K562 (cell line): ENCODE results near the gene SLC26A2. TPM values are rescaled to one million over a fixed set of nuclear protein-coding genes. Genes with fewer than 3 reads are reported as not detected.

Experiments
- CCNT2 ChIP-seq: IDR thresholded peaks from 2 replicates; pipeline ENCODE4 v1.6.1; 2011; ENCODE audit warnings: borderline replicate concordance, low read depth, mild to moderate bottlenecking, moderate library complexity, mixed read lengths, low read length; ENCODE audit not compliant: insufficient read length; ENCODE audit errors: extremely low read depth
- CTCF ChIP-seq, 3 experiments: IDR thresholded peaks in 2 of 3; conservative IDR thresholded peaks in 1 of 3; 2 replicates each; pipeline ENCODE4 v1.5.1; 2011 to 2012; ENCODE audit warnings: low read length in 3 of 3, mild to moderate bottlenecking in 3 of 3, control low read depth in 2 of 3, improper control_type of control experiment in 1 of 3, inconsistent platforms in 1 of 3, low read depth in 1 of 3, mixed read lengths in 1 of 3, moderate library complexity in 1 of 3; ENCODE audit not compliant: insufficient read depth in 2 of 3
- DNMT1 ChIP-seq: fragments of 450-650 bp; IDR thresholded peaks from 2 replicates; pipeline ENCODE4 v1.6.1; 2016; ENCODE audit warnings: antibody characterized with exemption, mild to moderate bottlenecking
- ELF2 ChIP-seq: fragments of 250-450 bp; sonication (Bioruptor Pico); IDR thresholded peaks from 2 replicates; pipeline ENCODE4 v1.5.0; 2021; ENCODE audit warnings: mild to moderate bottlenecking
- FOXA3 ChIP-seq, 2 experiments: fragments of 450-650 bp in 1 of 2; sonication (generic) in 1 of 2; formaldehyde crosslinking; IDR thresholded peaks in 1 of 2; conservative IDR thresholded peaks in 1 of 2; 2 replicates each; pipeline versions ENCODE4 v1.4.0 to v1.8.0; 2020 to 2022; ENCODE audit warnings: mild to moderate bottlenecking in 2 of 2, missing genetic modification reagents in 1 of 2
- HNRNPL ChIP-seq: fragments of 200-400 bp; formaldehyde crosslinking; IDR thresholded peaks from 2 replicates; pipeline ENCODE4 v1.6.1; 2017; ENCODE audit warnings: low read depth, mild to moderate bottlenecking, low read length
- L3MBTL2 ChIP-seq: fragments of 450-650 bp; IDR thresholded peaks from 2 replicates; pipeline ENCODE4 v1.6.1; 2016; ENCODE audit warnings: mild to moderate bottlenecking, moderate library complexity
- POLR2A ChIP-seq: fragments of 450-650 bp; conservative IDR thresholded peaks from 2 replicates; pipeline ENCODE4 v1.6.1; 2016
- RAD51 ChIP-seq: fragments of 450-650 bp; IDR thresholded peaks from 2 replicates; pipeline ENCODE4 v1.7.1; 2016; ENCODE audit warnings: low read depth, mild to moderate bottlenecking, borderline replicate concordance
- RNF2 ChIP-seq: sonication (generic); IDR thresholded peaks from 2 replicates; pipeline ENCODE4 v1.6.1; 2016
- TAF1 ChIP-seq: IDR thresholded peaks from 2 replicates; pipeline ENCODE4 v1.6.1; 2011; ENCODE audit warnings: mild to moderate bottlenecking, low read length, moderate library complexity; ENCODE audit not compliant: insufficient read depth, control insufficient read depth, severe bottlenecking; ENCODE audit errors: extremely low read depth
- TFE3 ChIP-seq: fragments of 450-650 bp; formaldehyde crosslinking; IDR thresholded peaks from 2 replicates; pipeline ENCODE4 v1.4.0; 2020; ENCODE audit warnings: mild to moderate bottlenecking, mixed read lengths
- THAP12 ChIP-seq: fragments of 250-450 bp; sonication (Bioruptor Pico); IDR thresholded peaks from 2 replicates; pipeline ENCODE4 v1.9.0; 2021; ENCODE audit warnings: mild to moderate bottlenecking, inconsistent platforms
- USF1 ChIP-seq: sonication (generic); formaldehyde crosslinking; IDR thresholded peaks from 2 replicates; pipeline ENCODE4 v1.9.0; 2022; ENCODE audit warnings: mild to moderate bottlenecking, missing genetic modification reagents
- YY1 ChIP-seq, 3 experiments: IDR thresholded peaks; 2 replicates each; pipeline ENCODE4 v1.6.1; 2011; ENCODE audit warnings: low read length in 2 of 3, mild to moderate bottlenecking in 2 of 3, moderate library complexity in 2 of 3, borderline replicate concordance in 1 of 3, control low read depth in 1 of 3, low read depth in 1 of 3; ENCODE audit not compliant: insufficient read depth in 3 of 3, insufficient replicate concordance in 2 of 3, control insufficient read depth in 1 of 3, insufficient read length in 1 of 3; ENCODE audit errors: extremely low read depth in 1 of 3
- ZNF12 ChIP-seq: sonication (generic); formaldehyde crosslinking; IDR thresholded peaks from 2 replicates; pipeline ENCODE4 v1.4.0; 2020; ENCODE audit warnings: mild to moderate bottlenecking, missing genetic modification reagents
- ZNF253 ChIP-seq: fragments of 250-450 bp; sonication (Bioruptor Pico); conservative IDR thresholded peaks from 2 replicates; pipeline ENCODE4 v1.6.1; 2021; ENCODE audit warnings: mild to moderate bottlenecking
- ZNF263 ChIP-seq: sonication (generic); formaldehyde crosslinking; IDR thresholded peaks from 2 replicates; pipeline ENCODE4 v1.8.0; 2022; ENCODE audit warnings: mild to moderate bottlenecking, missing genetic modification reagents, borderline replicate concordance
- ZNF79 ChIP-seq: fragments of 250-450 bp; sonication (Bioruptor Pico); IDR thresholded peaks from 2 replicates; pipeline ENCODE4 v1.4.0; 2020; ENCODE audit warnings: low read depth, mild to moderate bottlenecking, moderate library complexity
- polyA plus RNA-seq, 8 experiments: library from polyadenylated mRNA; depleted of rRNA in 4 of 8; stranded (reverse) in 5 of 8; unstranded in 3 of 8; fragments of >200 nt; fragmentation: Nextera tagmentation in 2 of 8; fragmentation: Illumina TruSeq in 1 of 8; extraction: Ambion mirVana in 2 of 8; extraction: Trizol in 1 of 8; gene quantifications; 2 replicates each; pipeline versions ENCODE4 v1.2.1 to v1.2.3, GENCODE V29; 2011 to 2014; ENCODE audit warnings: inconsistent platforms in 1 of 8, missing spikeins in 1 of 8
- total RNA-seq, 7 experiments: library from RNA; depleted of rRNA in 6 of 7; stranded (reverse); fragments of >200 nt in 6 of 7; fragmentation: Illumina TruSeq in 2 of 7; extraction: Trizol in 2 of 7; gene quantifications; 2 replicates each; pipeline versions ENCODE4 v1.2.1 to v1.2.3, GENCODE V29; 2011 to 2021; ENCODE audit warnings: low replicate concordance in 1 of 7

SLC26A2 gene
- total and polyA plus RNA-seq, 9 of the 15 experiments (the other 6 are each of a cell fraction or from before 2014, with no cell fraction given): 1.1 to 6.3 (median 3.6) TPM

GRCh38 chr5:149960272-149961185, at the start of gene SLC26A2 (continued):
- TF ChIP-seq ZNF263: peak; percentile 69
- peak; percentile 98 for TF ChIP-seq RAD51
- TF ChIP-seq USF1: peak; percentile 99
- no peak for TF ChIP-seq DNMT1
- peak; percentile 66 for TF ChIP-seq RNF2
- TF ChIP-seq L3MBTL2: peak; percentile 96
- TF ChIP-seq FOXA3 (CRISPR knock-in tag; conservative IDR thresholded peaks at IDR 0.05 in 1 of 2, IDR thresholded peaks at IDR 0.05 in 1 of 2): peak in 1 of 2 experiments; percentile 77; a peak in 1 of 4 replicates
- 0 out of 2 replicates have a peak, but pooled peaks have one; percentile 4 for TF ChIP-seq THAP12 (CRISPR knock-in tag)
- TF ChIP-seq CTCF (IDR thresholded peaks at IDR 0.05 in 2 of 3, conservative IDR thresholded peaks at IDR 0.05 in 1 of 3; ENCODE audit: insufficient read depth in 2 of 3, low read depth in 1 of 3, low read length in 3 of 3): no peak
- no peak for TF ChIP-seq ZNF79
- 0 out of 2 replicates have a peak, but pooled peaks have one; percentile 9 for TF ChIP-seq ZNF12 (CRISPR knock-in tag)
- peak; percentile 98 for TF ChIP-seq TFE3
- TF ChIP-seq CCNT2: peak; percentile 67
- peak; percentile 92 for TF ChIP-seq POLR2A
- TF ChIP-seq HNRNPL: 0 out of 2 replicates have a peak, but pooled peaks have one; percentile 56
- TF ChIP-seq ZNF253 (CRISPR knock-in tag): no peak
- peak in 1 of 3 experiments; percentile 77 for TF ChIP-seq YY1 (IDR thresholded peaks at IDR 0.05; ENCODE audit: borderline replicate concordance in 1 of 3, control insufficient read depth in 1 of 3, extremely low read depth in 1 of 3, insufficient read depth in 3 of 3, insufficient read length in 1 of 3, insufficient replicate concordance in 2 of 3, low read depth in 1 of 3, low read length in 2 of 3)
- TF ChIP-seq TAF1: peak; percentile 75
- peak; percentile 18; the same call in 1 of the 2 replicates for TF ChIP-seq ELF2
